Astrocyte of the cerebellum (primary cell): ENCODE measurements around the gene ALCAM.
"Not testable (repeated sequence)": the region's sequence is repeated elsewhere in the genome, so short reads cannot be mapped to it uniquely, and the experiment has no call there.

ENCODE experiments used
- DNase-seq: peaks from one replicate; pipeline ENCODE4 v3.0.0-alpha.2; 2011; ENCODE audit warnings: low read depth
- H3K4me3 ChIP-seq: 2 replicates; pipeline ENCODE4 v1.5.1; 2011; ENCODE audit warnings: mild to moderate bottlenecking, low read depth, low read length, moderate library complexity
- in situ Hi-C: cut with HindIII; loops from 2 replicates; pipeline ENCODE4 v1.10.0; 2017; ENCODE audit warnings: low sequenced_read_pairs
- TF ChIP-seq, protein P1 (sequence below): IDR thresholded peaks from 2 replicates; pipeline ENCODE4 v1.5.1; 2012; ENCODE audit warnings: low read length, low read depth, moderate library complexity, mild to moderate bottlenecking; ENCODE audit errors: missing control alignments

The ALCAM gene

DNA sequence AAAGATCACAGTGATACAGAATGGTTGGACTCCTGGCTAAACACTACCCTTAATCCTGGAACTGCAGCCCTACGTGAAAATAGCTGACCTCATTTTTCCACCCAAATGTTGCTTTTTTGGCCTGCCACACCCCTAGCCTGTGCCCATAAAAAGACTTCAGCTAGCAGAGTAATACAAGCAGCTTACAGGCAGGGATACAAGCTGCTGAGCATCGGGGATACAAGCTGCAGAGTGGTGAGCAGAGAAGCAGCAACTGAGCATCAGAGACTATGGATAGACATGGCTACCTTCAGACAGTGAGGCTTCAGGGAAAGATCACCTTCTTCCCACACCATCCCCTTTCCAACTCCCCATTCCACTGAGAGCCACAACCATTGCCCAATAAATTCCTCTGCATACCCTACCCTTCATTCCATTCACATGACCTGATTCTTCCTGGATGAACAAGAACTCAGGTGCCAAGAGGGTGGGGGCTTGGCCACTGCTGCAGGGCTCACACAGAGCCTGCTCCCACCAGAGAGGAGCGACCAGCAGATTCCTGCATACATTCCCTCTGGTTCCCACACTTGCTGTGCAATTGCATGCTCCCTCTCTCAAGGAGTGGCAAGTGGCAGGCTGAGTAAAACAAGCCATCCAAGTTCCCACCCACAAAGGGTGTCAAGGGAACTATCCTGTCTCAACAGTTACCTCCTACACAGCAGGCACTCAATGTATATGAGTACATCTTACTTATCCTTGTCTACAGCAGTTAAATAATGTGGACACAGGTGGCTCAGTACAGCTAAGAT, 217.5 kb downstream of the ALCAM start:
- in situ Hi-C loops: no loop called here
- TF ChIP-seq, protein P1, sequence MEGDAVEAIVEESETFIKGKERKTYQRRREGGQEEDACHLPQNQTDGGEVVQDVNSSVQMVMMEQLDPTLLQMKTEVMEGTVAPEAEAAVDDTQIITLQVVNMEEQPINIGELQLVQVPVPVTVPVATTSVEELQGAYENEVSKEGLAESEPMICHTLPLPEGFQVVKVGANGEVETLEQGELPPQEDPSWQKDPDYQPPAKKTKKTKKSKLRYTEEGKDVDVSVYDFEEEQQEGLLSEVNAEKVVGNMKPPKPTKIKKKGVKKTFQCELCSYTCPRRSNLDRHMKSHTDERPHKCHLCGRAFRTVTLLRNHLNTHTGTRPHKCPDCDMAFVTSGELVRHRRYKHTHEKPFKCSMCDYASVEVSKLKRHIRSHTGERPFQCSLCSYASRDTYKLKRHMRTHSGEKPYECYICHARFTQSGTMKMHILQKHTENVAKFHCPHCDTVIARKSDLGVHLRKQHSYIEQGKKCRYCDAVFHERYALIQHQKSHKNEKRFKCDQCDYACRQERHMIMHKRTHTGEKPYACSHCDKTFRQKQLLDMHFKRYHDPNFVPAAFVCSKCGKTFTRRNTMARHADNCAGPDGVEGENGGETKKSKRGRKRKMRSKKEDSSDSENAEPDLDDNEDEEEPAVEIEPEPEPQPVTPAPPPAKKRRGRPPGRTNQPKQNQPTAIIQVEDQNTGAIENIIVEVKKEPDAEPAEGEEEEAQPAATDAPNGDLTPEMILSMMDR: no peak
- H3K4me3 ChIP-seq: no peak overlapping the region
- DNase-seq: no peak

DNA sequence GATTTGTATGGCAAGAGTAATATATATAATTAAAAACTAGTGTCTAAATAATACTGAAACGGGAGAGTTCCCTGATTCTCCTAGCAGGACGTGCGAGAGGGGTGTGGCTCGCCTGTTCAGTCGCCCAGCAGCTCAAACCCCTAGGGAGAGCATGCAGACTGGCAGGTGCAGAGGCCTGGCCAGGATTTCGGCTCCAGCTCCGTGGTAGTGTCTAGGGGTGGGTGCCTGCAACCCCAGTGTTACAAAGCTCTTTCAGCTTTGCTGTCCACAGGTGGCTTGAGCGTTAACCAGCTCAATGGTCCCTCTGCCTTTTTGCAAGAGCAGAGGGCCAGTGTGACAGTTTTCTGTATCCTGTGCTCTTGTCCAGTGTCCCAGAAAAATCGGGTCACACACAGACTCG, 226.6 kb downstream of the ALCAM start:
- no peak overlapping the region for H3K4me3 ChIP-seq
- DNase-seq: no peak
- TF ChIP-seq, protein P1: no peak
- in situ Hi-C loops: no loop called here

DNA sequence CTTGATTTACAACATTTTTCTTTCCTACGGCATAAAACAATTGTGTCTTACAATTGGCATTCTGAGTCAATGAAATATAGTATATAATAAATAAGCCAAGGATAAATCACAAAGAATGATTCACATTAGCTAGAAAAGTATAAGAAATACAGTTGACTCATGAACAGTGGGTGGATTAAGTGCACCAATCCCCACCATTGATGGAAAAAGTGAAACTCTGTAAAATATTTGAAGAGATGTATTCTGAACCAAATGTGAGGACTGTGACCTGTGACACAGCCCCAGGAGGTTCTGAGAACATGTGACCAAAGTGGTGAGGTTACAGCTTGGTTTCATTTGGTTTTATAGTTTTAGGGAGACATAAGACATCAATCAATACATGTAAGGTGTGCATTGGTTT, 227.5 kb downstream of the ALCAM start:
- no peak for DNase-seq
- in situ Hi-C loops: no loop called here
- no peak overlapping the region for H3K4me3 ChIP-seq
- TF ChIP-seq, protein P1: no peak

DNA sequence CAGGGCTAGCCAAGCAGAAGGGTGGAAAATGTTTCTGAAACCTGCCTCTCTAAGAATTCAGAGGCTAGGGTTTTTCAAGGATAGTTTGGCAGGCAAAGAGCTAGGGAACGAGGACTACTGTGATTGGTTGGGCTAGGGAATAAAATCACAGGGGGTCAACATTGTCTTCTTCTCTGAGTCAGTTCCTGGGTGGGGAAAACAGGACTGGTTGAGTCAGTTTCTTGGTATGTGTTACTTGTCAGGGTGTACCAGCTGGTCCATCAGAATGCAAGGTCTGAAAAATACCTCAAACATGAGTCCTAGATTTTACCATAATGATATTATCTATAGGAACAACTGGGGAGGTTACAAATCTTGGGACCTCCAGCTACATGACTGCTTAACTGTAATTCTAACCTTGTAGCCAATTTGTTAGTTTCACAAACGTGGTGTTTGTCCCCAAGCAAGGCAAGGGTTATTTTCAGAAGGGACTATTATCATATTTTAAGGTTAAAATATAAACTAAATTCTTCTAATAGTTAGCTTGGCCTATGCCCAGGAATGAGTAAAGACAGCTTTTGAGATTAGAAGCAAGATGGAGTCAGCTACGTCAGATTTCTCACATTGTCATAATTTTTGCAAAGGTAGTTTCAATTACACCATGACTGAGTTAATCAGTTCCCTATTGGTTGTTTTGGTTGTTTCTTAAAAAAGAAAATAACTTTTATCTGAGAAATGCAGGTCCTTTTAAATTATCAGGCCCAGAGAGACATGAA, 231.5 kb downstream of the ALCAM start:
- in situ Hi-C loops: no loop called here
- peak; percentile 59 for DNase-seq
- TF ChIP-seq, protein P1: no peak

DNA sequence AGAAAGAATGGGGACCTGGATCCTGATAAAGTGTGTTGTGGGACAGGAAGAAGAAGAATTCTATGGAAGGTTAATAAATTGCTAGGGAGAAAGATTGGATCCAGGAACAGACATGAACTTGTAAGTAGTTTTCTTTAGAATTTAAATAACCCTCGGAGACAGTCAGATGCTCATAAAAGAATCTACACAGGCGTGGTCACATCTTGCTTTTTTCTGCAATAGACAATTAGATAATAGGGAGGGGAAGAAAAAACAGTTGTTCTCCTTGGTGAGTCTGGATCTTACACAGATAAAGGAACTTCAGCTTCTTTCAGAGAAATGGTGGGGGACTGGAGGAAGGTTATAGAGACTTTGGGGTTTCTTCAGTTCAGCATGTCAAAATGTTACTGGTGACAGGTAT, 232.6 kb downstream of the ALCAM start:
- DNase-seq: no peak
- in situ Hi-C loops: no loop called here
- H3K4me3 ChIP-seq: no peak overlapping the region
- TF ChIP-seq, protein P1: no peak

More for the DNA sequence above, 231.5 kb downstream of the ALCAM start:
- H3K4me3 ChIP-seq: no peak overlapping the region

DNA sequence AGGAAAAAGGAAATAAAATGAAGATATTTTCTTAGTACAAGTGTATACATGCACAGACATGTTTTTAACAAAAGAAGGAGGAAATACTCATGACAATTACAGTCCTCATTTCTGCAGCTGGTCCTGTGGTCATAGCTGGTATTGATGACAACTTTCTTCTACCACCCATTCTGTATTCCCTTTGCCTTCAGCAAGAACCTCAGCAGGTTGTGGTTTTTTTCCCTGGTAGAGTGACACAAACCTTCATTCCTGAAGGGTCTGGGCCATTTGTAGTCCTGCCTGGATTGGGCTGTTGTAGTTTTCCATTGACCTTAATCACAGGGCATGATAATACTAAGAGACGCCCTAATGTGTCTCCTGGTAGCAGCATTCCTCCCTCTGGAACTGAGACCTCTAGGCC, 235.0 kb downstream of the ALCAM start:
- in situ Hi-C loops, DNase-seq, H3K4me3 ChIP-seq: not testable (repeated sequence)

DNA sequence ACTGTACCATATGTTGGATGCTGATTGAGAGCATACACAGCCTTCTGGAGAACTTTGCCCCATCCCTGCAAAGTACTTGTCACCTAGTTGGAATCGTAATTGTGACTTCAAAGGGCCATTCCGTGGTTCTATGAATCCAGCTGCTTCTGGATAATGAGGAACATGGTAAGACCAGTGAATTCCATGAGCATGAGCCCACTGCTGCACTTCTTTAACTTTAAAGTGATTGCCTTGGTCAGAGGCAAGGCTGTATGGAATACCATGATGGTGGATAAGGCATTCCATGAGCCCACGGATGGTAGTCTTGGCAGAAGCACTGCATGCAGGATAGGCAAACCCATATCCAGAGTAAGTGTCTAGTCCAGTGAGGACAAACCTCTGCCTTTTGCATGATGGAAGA, 235.6 kb downstream of the ALCAM start:
- in situ Hi-C loops, DNase-seq, H3K4me3 ChIP-seq: not testable (repeated sequence)

DNA sequence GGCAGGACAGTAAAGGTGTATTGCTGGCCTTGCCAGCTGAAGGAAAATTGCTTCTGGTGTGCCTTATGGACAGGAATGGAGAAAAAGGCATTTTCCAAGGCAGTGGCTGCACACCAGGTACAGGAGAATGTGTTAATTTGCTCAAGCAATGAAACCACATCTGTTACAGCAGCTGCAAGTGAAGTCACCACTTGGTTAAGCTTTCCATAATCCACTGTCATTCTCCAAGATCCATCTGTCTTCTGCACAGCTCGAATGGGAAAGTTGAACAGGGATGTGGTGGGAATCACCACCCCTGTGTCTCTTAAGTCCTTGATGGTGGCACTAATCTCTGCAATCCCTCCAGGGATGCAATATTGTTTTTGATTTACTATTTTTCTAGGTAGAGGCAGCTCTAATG, 236.8 kb downstream of the ALCAM start:
- in situ Hi-C loops, H3K4me3 ChIP-seq, DNase-seq: not testable (repeated sequence)
